H1 (cell line): ENCODE results near the gene STARD4. TPM values are rescaled to one million over a fixed set of nuclear protein-coding genes. Genes with fewer than 3 reads are reported as not detected.

Experiments
- CTCF ChIA-PET: fragments of 300-600 bp; sonication (Branson Sonifier 250); formaldehyde crosslinking; loops from one replicate; lab custom pipeline; 2021; ENCODE audit not compliant: partially characterized antibody; lab: Charles Lee
- POLR2A ChIA-PET: fragments of 300-600 bp; sonication (Branson Sonifier 250); formaldehyde crosslinking; loops from one replicate; lab custom pipeline; 2021; ENCODE audit warnings: inconsistent platforms; ENCODE audit not compliant: partially characterized antibody; lab: Charles Lee
- DNase-seq, 2 experiments: peaks; one replicate each; pipeline versions ENCODE4 v3.0.0 to v3.0.0-alpha.2; 2010 to 2022; ENCODE audit warnings: low spot score in 2 of 2, low read depth in 1 of 2, mixed read lengths in 1 of 2
- FAIRE-seq: peaks from 2 replicates; lab custom pipeline; 2011; peaks lifted over from hg19 to GRCh38; lab: Jason Lieb, UNC
- H2AFZ ChIP-seq: 2 replicates; pipeline ENCODE4 v1.8.1; 2012; ENCODE audit warnings: low read length, inconsistent platforms
- H2AK5ac ChIP-seq: 2 replicates; pipeline ENCODE4 v1.6.1; 2013; ENCODE audit warnings: low read depth, low read length
- H2BK120ac ChIP-seq: replicated peaks from 2 replicates; pipeline ENCODE3; 2013; ENCODE audit warnings: low read depth, low read length, inconsistent platforms
- H2BK12ac ChIP-seq: 2 replicates; pipeline ENCODE4 v1.6.1; 2013; ENCODE audit warnings: low read depth, low read length
- H2BK15ac ChIP-seq: 2 replicates; pipeline ENCODE4 v1.6.1; 2013; ENCODE audit warnings: low read length
- H2BK20ac ChIP-seq: 2 replicates; pipeline ENCODE4 v1.6.1; 2013; ENCODE audit warnings: low read length
- H2BK5ac ChIP-seq: 2 replicates; pipeline ENCODE4 v1.6.1; 2013; ENCODE audit warnings: low read depth, low read length
- H3K14ac ChIP-seq: 2 replicates; pipeline ENCODE4 v1.6.1; 2013; ENCODE audit warnings: inconsistent platforms; ENCODE audit not compliant: insufficient read length
- H3K18ac ChIP-seq: 2 replicates; pipeline ENCODE4 v1.6.1; 2013; ENCODE audit warnings: low read length; ENCODE audit errors: extremely low read depth
- H3K23ac ChIP-seq: 2 replicates; pipeline ENCODE4 v1.6.1; 2013; ENCODE audit warnings: inconsistent platforms; ENCODE audit not compliant: insufficient read length
- H3K23me2 ChIP-seq: 2 replicates; pipeline ENCODE4 v1.6.1; 2013; ENCODE audit warnings: low read depth, low read length
- H3K27ac ChIP-seq: 2 replicates; pipeline ENCODE4 v1.6.1; 2011; ENCODE audit warnings: low read depth, low read length, inconsistent platforms
- H3K27me3 ChIP-seq, 4 experiments: replicated peaks in 1 of 4; 1 replicate in 1 of 4; 2 replicates in 3 of 4; pipeline versions ENCODE4 v1.6.1 to v1.8.1; 2011 to 2013; ENCODE audit warnings: low read length in 3 of 4, mild to moderate bottlenecking in 3 of 4, inconsistent platforms in 2 of 4, mixed read lengths in 2 of 4, moderate library complexity in 1 of 4; ENCODE audit not compliant: control insufficient read depth in 3 of 4, insufficient read depth in 3 of 4; ENCODE audit errors: extremely low read depth in 1 of 4
- H3K36me3 ChIP-seq, 4 experiments: 2 replicates each; pipeline versions ENCODE4 v1.6.1 to v1.8.1; 2011 to 2013; ENCODE audit warnings: mild to moderate bottlenecking in 4 of 4, low read length in 3 of 4, moderate library complexity in 2 of 4, control low read depth in 1 of 4, inconsistent platforms in 1 of 4; ENCODE audit not compliant: insufficient read depth in 4 of 4, control insufficient read depth in 2 of 4
- H3K4ac ChIP-seq: replicated peaks from 2 replicates; pipeline ENCODE3; 2013; ENCODE audit warnings: low read length, low read depth, mixed read lengths, inconsistent platforms; ENCODE audit not compliant: insufficient read length
- H3K4me1 ChIP-seq, 4 experiments: replicated peaks in 1 of 4; 1 replicate in 1 of 4; 2 replicates in 3 of 4; pipeline versions ENCODE4 v1.6.1 to v1.8.1; 2011 to 2013; ENCODE audit warnings: low read length in 3 of 4, inconsistent platforms in 2 of 4, mixed read lengths in 1 of 4; ENCODE audit not compliant: insufficient read depth in 4 of 4, control insufficient read depth in 3 of 4
- H3K4me2 ChIP-seq, 2 experiments: 2 replicates each; pipeline versions ENCODE4 v1.6.1 to v1.8.1; 2011 to 2013; ENCODE audit warnings: low read depth in 2 of 2, low read length in 2 of 2, control low read depth in 1 of 2, inconsistent platforms in 1 of 2, mild to moderate bottlenecking in 1 of 2; ENCODE audit not compliant: insufficient read depth in 1 of 2
- H3K4me3 ChIP-seq, 4 experiments: fragments of 200-600, 300-600 bp in 1 of 4; sonication (generic), shearing (Covaris generic), sonication (Bioruptor Twin) in 1 of 4; 2 replicates each; pipeline versions ENCODE4 v1.5.1 to v1.8.1; 2011 to 2016; ENCODE audit warnings: low read length in 4 of 4, low read depth in 3 of 4, control low read depth in 2 of 4, inconsistent platforms in 2 of 4, mild to moderate bottlenecking in 2 of 4, mixed read lengths in 1 of 4, moderate library complexity in 1 of 4; ENCODE audit not compliant: insufficient read depth in 2 of 4; ENCODE audit errors: extremely low read depth in 1 of 4
- H3K56ac ChIP-seq: replicated peaks from 2 replicates; pipeline ENCODE3; 2013; ENCODE audit warnings: low read depth, mild to moderate bottlenecking, mixed read lengths, low read length, inconsistent platforms; ENCODE audit not compliant: insufficient read length
- H3K79me1 ChIP-seq: 2 replicates; pipeline ENCODE4 v1.6.1; 2013; ENCODE audit warnings: low read depth, low read length, control low read depth
- H3K79me2 ChIP-seq, 2 experiments: 2 replicates each; pipeline versions ENCODE4 v1.6.1 to v1.8.1; 2012 to 2013; ENCODE audit warnings: low read length in 2 of 2, mild to moderate bottlenecking in 2 of 2, inconsistent platforms in 1 of 2; ENCODE audit not compliant: insufficient read depth in 2 of 2, control insufficient read depth in 1 of 2
- H3K9ac ChIP-seq, 4 experiments: replicated peaks in 1 of 4; 1 replicate in 1 of 4; 2 replicates in 3 of 4; pipeline versions ENCODE4 v1.6.1 to v1.8.1; 2011 to 2013; ENCODE audit warnings: low read depth in 3 of 4, low read length in 3 of 4, control low read depth in 2 of 4, mild to moderate bottlenecking in 2 of 4, moderate library complexity in 2 of 4, inconsistent platforms in 1 of 4; ENCODE audit errors: extremely low read depth in 1 of 4
- H3K9me3 ChIP-seq, 2 experiments: 2 replicates each; pipeline versions ENCODE4 v1.6.1 to v1.8.1; 2012 to 2013; ENCODE audit warnings: mild to moderate bottlenecking in 2 of 2, moderate library complexity in 2 of 2, control low read depth in 1 of 2, inconsistent platforms in 1 of 2, low read depth in 1 of 2, low read length in 1 of 2, mixed read lengths in 1 of 2; ENCODE audit not compliant: insufficient read depth in 2 of 2
- H4K20me1 ChIP-seq, 2 experiments: replicated peaks in 1 of 2; 2 replicates each; pipeline versions ENCODE3 to v1.8.1; 2011 to 2013; ENCODE audit warnings: inconsistent platforms in 2 of 2, low read length in 2 of 2, mild to moderate bottlenecking in 1 of 2; ENCODE audit not compliant: insufficient read depth in 2 of 2, control insufficient read depth in 1 of 2
- H4K5ac ChIP-seq: 2 replicates; pipeline ENCODE4 v1.6.1; 2013; ENCODE audit warnings: low read length, low read depth, mixed read lengths, inconsistent platforms; ENCODE audit not compliant: insufficient read length
- H4K8ac ChIP-seq: 2 replicates; pipeline ENCODE4 v1.8.0; 2013; ENCODE audit warnings: mild to moderate bottlenecking, moderate library complexity, low read length, inconsistent platforms; ENCODE audit not compliant: insufficient read depth; ENCODE audit errors: extremely low read depth
- H4K91ac ChIP-seq: replicated peaks from 2 replicates; pipeline ENCODE3; 2013; ENCODE audit warnings: low read length, mixed read lengths, inconsistent platforms; ENCODE audit not compliant: insufficient read length
- WGBS, 2 experiments: shearing (Covaris generic) in 1 of 2; methylation state at CpG; one replicate each; pipeline versions ENCODE4 v1.1.6 to v1.1.7; 2013 to 2015; ENCODE audit warnings: low lambda C conversion rate in 2 of 2, mixed read lengths in 2 of 2, inconsistent platforms in 1 of 2, low coverage in 1 of 2, missing lambda C conversion rate in 1 of 2; ENCODE audit not compliant: insufficient replicate concordance in 2 of 2, insufficient coverage in 1 of 2, insufficient read length in 1 of 2; ENCODE audit errors: extremely low coverage in 1 of 2, missing lambda C conversion rate in 1 of 2; 5-methylcytosine and 5-hydroxymethylcytosine counted together
- polyA plus RNA-seq, 7 experiments: library from polyadenylated mRNA; depleted of rRNA in 3 of 7; stranded (reverse) in 5 of 7; unstranded in 2 of 7; fragments of >200 nt in 5 of 7; fragments of 200-250 nt in 2 of 7; gene quantifications; 1 replicate in 5 of 7; 2 replicates in 1 of 7; 4 replicates in 1 of 7; pipeline versions ENCODE4 v1.2.1 to v1.2.3, GENCODE V29; 2011 to 2013; ENCODE audit warnings: missing spikeins in 2 of 7, mixed read lengths in 2 of 7
- total RNA-seq: library from RNA; stranded (reverse); fragmentation: NEBNext Ultra II Directional; extraction: Animal tissue kit (Norgen Biotek cat#: 25700); gene quantifications from 2 replicates; pipeline ENCODE4 v1.2.1, GENCODE V29; 2021
- TF ChIP-seq, protein P1 (sequence below): IDR thresholded peaks from 2 replicates; pipeline ENCODE4 v1.6.1; 2011; ENCODE audit warnings: low read length, improper control_type of control experiment

Gene STARD4
- total and polyA plus RNA-seq, 2 of the 8 experiments (the other 6 are each of a cell fraction or from before 2014, with no cell fraction given), result 10.8 to 47.9 TPM

DNA sequence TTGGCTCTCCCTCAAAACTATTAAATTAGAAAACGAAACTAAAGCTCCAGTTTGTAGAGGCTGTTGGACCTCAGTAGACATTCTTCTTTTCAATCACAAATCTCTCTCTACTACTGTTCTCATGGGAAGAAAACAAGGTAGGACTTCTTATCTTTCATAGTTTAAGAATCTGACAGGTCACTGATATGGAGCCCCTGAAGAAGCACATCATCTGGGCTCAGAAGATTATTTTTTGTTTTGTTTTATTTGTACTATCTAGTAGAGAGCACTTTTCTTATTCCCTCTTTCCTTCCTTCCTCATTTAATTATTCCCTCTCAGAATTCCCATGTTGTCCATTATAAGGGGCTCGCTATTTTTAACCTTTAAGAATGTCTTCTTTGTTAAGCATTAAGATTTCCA, 26.3 kb downstream of the STARD4 start:
- H3K79me2 ChIP-seq, result no peaks in the 10 kb centered on the region
- H3K56ac ChIP-seq, result no peak overlapping the region
- H4K91ac ChIP-seq, result no peak overlapping the region
- H3K23me2 ChIP-seq, result no peaks in the 10 kb centered on the region
- H2BK12ac ChIP-seq, result no peak overlapping the region
- H4K8ac ChIP-seq, result no peak overlapping the region
- H3K4ac ChIP-seq, result no peak overlapping the region
- H3K14ac ChIP-seq, result no peak overlapping the region
- no peaks in the 10 kb centered on the region for H3K9me3 ChIP-seq
- H3K27ac ChIP-seq, result no peak overlapping the region
- H3K18ac ChIP-seq, result no peak overlapping the region
- no peak overlapping the region for H3K9ac ChIP-seq
- no peak overlapping the region for H2BK5ac ChIP-seq
- no peaks in the 10 kb centered on the region for H3K36me3 ChIP-seq
- H2BK120ac ChIP-seq, result no peak overlapping the region
- no peaks in the 10 kb centered on the region for H3K4me1 ChIP-seq
- no peaks in the 10 kb centered on the region for H3K27me3 ChIP-seq
- H3K23ac ChIP-seq, result no peak overlapping the region
- H2AFZ ChIP-seq, result no peak overlapping the region
- H4K20me1 ChIP-seq, result no peaks in the 10 kb centered on the region
- no peaks in the 10 kb centered on the region for H3K79me1 ChIP-seq
- WGBS, 2 experiments, result 88% methylated on average over 2 of the region's 2 CpGs; no CpG with 5 or more reads in 1 of the 2 experiments
- ChIA-PET POLR2A (interaction anchor here (0.7 kb wide), 1 partner anchor 278 kb away, joined by 3 read pairs; no protein-coding TSS in a partner anchor), CTCF (no interaction called here)
- no peak overlapping the region for H2BK20ac ChIP-seq
- no peak overlapping the region for H4K5ac ChIP-seq
- DNase-seq (no peak), FAIRE-seq (no peak)
- H2AK5ac ChIP-seq, result no peak overlapping the region
- H2BK15ac ChIP-seq, result no peak overlapping the region
- TF ChIP-seq, protein P1, sequence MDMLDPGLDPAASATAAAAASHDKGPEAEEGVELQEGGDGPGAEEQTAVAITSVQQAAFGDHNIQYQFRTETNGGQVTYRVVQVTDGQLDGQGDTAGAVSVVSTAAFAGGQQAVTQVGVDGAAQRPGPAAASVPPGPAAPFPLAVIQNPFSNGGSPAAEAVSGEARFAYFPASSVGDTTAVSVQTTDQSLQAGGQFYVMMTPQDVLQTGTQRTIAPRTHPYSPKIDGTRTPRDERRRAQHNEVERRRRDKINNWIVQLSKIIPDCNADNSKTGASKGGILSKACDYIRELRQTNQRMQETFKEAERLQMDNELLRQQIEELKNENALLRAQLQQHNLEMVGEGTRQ, result no peak
- H3K4me2 ChIP-seq, result no peak overlapping the region
- no peak overlapping the region for H3K4me3 ChIP-seq
